B cell (primary cell): Measurements from ENCODE around the gene DTL.

ENCODE experiments used
- EZH2 ChIP-seq: IDR thresholded peaks from 2 replicates; pipeline ENCODE4 v1.6.1; 2012; ENCODE audit warnings: borderline replicate concordance, low read depth, mild to moderate bottlenecking, moderate library complexity, low read length; ENCODE audit not compliant: insufficient read depth, poor library complexity, severe bottlenecking
- TF ChIP-seq, protein P1 (sequence below): fragments of 200-600 bp; IDR thresholded peaks from one replicate; pipeline ENCODE4 v1.8.0; 2022; ENCODE audit warnings: antibody characterized with exemption, mild to moderate bottlenecking

DNA sequence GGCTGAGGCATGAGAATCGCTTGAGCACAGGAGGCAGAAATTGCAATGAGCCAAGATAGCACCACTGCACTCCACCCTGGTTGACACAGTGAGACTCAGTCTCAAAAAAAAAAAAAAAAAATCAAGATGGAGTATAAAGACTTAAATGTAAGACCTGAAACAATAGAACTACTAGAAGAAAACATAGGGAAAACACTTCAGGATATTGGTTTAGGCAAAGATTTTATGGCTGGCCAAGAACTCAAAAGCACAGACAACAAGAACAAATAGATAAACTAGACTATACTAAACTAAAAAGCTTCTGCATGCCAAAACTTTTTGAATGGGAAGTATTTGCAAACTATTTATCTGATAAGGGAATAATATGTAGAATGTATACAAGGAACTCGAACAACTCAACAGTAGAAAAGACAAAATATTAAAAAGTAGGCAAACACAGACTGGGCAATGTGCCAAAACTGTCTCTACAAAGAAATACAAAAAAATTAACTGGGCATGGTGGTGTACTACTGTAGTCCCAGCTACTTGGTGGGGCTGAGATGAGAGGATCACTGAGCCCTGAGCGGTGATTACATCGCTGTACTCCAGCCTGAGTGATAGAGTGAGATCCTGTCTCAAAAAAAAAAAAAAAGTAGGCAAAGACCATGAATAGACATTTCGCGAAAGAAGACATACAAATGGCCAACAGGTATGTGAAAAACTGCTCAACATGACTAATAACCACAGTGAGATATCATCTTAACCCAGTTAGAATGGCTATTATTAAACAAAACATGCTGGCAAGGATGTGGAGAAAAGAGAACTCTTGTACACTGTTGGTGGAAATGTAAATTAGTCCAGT, 25.3 kb downstream of the DTL start:
- TF ChIP-seq, protein P1, sequence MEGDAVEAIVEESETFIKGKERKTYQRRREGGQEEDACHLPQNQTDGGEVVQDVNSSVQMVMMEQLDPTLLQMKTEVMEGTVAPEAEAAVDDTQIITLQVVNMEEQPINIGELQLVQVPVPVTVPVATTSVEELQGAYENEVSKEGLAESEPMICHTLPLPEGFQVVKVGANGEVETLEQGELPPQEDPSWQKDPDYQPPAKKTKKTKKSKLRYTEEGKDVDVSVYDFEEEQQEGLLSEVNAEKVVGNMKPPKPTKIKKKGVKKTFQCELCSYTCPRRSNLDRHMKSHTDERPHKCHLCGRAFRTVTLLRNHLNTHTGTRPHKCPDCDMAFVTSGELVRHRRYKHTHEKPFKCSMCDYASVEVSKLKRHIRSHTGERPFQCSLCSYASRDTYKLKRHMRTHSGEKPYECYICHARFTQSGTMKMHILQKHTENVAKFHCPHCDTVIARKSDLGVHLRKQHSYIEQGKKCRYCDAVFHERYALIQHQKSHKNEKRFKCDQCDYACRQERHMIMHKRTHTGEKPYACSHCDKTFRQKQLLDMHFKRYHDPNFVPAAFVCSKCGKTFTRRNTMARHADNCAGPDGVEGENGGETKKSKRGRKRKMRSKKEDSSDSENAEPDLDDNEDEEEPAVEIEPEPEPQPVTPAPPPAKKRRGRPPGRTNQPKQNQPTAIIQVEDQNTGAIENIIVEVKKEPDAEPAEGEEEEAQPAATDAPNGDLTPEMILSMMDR = no peak
- TF ChIP-seq EZH2 = no peak
